GM06990 (cell line): ENCODE data around the gene ARHGDIG.

Source experiments
- DNase-seq: peaks from one replicate; pipeline ENCODE4 v3.0.0-alpha.2; 2011; ENCODE audit not compliant: insufficient read length; ENCODE audit errors: extremely low read depth
- H3K27me3 ChIP-seq: replicated peaks from 2 replicates; pipeline ENCODE4 v1.6.0; 2011; ENCODE audit warnings: low read length; ENCODE audit not compliant: control insufficient read depth, insufficient read depth
- H3K36me3 ChIP-seq: 2 replicates; pipeline ENCODE4 v1.5.1; 2011; ENCODE audit warnings: low read length; ENCODE audit not compliant: control insufficient read depth, insufficient read depth
- H3K4me3 ChIP-seq: replicated peaks from 2 replicates; pipeline ENCODE4 v1.5.1; 2011; ENCODE audit warnings: low read depth, mild to moderate bottlenecking, control low read depth, low read length
- CTCF ChIP-seq: IDR thresholded peaks from 2 replicates; pipeline ENCODE4 v1.5.1; 2011; ENCODE audit warnings: low read length, control low read depth, mild to moderate bottlenecking, inconsistent platforms; ENCODE audit not compliant: insufficient read depth, poor library complexity, severe bottlenecking

The ARHGDIG gene

GRCh38 chr16:268141-269053, 12.0 kb upstream of the ARHGDIG start:
- no peak overlapping the region for H3K4me3 ChIP-seq
- peak; percentile 5 for DNase-seq
- H3K36me3 ChIP-seq: peaks cover 6% of the 10 kb centered on the region
- no peaks in the 10 kb centered on the region; the same call in 1 of the 2 replicates for H3K27me3 ChIP-seq
- TF ChIP-seq CTCF: no peak

DNA sequence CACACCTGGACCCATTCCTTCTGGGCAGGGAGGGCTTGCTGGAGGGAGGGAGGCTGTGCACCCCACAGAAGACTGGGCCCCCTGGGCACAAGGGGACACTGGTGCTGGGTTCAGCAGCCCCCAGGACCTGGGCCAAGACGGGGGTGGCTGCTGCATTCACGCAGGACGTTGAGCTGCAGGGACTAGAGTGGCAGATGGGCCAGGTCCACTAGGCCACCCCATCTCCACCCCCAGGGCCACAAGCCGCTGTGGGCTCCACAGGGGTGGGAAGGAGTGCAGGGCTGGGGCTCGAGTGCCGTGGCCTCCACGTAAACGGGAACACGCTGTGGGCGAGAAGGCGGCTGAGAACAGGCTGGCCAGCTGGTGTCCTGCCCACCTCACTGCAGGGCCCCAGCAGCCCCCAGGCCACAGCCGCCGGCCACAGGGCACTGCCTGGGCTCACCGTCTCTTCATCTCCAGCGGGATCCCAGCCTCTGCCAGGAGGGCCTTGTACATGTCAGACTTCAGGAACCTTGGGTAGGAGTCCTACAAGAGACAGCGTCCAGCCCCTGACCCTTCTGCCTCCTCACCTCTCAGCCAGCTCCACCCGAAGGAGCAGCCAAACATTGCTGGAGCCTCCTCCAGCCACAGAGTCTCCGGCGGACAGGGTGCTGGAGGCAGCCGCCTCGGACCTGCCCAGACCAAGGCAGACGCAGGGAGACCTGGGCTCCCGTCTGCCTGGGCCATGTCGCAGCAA, 11.2 kb upstream of the ARHGDIG start:
- no peaks in the 10 kb centered on the region; the same call in 1 of the 2 replicates for H3K27me3 ChIP-seq
- DNase-seq: peak; percentile 9
- no peak overlapping the region for H3K4me3 ChIP-seq
- no peak for TF ChIP-seq CTCF
- H3K36me3 ChIP-seq: peaks cover 5% of the 10 kb centered on the region

DNA sequence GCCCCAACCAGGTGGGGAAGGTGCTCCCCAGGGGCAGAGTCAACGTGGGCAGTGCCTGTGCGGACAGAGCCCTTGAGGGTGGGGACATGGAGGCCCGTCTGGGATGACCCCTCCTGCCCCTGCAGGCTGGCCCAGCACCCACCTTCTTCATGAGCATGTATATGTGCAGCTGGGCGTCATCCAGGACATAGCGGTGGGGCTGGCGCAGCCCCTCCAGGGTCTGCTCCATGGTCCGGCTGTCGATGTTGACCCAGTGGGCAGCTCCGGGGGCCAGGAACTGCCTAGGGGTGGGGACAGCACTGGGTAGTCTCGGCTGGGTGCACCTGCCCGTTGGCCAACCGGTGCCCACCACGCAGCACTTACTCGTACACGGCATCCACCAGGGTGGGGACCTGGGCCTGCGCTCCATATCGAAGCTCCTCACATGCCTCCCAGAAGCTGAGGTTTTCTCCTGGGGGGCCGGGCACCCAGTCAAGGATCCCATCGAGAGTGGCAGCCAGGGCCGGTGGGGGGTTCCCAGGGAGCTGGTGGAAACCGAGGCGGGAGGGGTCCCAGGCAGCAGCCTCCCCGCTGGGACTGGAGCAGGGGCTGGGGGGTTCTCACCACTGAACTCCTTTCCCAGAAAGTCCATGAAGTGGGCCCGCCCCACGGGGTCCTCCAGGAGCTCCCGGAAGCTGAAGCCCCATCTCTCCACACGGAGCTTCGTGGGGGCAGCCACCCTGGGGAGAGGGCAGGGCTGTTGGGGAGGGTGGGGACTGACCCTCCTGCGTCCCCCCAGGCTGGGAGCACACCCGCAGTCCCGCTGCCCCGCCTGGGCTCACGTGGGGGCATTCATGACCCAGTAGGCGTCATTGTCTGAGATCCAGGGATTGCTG, 9.8 kb upstream of the ARHGDIG start:
- Histone ChIP-seq H3K36me3 (no peaks in the 10 kb centered on the region), H3K4me3 (no peak overlapping the region), H3K27me3 (no peaks in the 10 kb centered on the region; the same call in 1 of the 2 replicates)
- DNase-seq: peak; percentile 6
- no peak for TF ChIP-seq CTCF

DNA sequence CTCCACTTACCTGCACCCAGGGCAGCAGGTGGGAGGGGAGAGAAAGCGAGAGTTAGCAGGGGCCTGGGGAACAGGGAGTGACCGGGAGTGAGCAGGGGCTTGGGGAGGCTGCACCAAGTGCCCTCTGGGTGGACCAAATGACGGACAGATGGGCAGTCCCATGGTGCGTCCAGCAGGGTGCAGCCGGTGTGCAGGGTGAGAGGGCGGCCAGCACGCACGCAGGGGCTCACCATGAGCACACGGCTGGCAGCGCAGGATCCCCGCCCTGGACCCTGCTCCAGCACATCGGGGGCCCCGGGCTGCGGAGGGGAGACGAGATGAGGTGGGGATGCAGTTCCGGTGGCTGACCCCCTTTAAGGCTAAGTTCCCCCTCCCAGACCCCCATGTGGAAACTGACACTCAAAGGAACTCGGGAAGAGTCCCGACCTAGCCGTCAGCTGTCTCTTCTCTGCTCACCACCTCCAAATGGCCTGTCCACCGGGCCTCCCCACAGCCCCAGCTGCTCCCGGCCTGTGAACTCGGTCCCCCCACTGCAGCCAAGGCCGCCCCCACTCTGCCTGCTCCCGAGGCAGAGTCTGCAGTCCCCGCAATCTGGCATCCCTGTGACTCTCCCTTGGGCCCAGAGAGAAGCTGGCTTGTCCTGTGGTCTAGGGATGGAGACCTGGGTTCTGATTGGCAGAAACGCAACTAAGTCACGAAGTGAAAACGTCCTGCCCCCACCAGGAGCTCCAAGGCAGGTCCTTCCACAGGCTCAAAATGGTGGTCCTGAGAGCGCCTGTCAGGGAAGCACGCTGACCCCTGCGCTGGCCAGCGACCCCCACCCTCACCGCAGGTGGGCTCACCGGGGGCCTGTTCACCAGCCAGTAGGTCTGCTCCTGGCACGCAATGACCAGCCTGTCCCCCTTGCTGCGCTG, 7.5 kb upstream of the ARHGDIG start:
- H3K27me3 ChIP-seq: no peaks in the 10 kb centered on the region; the same call in 1 of the 2 replicates
- H3K4me3 ChIP-seq: no peak overlapping the region
- no peak for DNase-seq
- TF ChIP-seq CTCF: no peak
- no peaks in the 10 kb centered on the region for H3K36me3 ChIP-seq
